ENCODE measurements around the gene FAM83B.
"Not testable (repeated sequence)": the region's sequence is repeated elsewhere in the genome, so short reads cannot be mapped to it uniquely, and the experiment has no call there.

FAM83B gene, protein sequence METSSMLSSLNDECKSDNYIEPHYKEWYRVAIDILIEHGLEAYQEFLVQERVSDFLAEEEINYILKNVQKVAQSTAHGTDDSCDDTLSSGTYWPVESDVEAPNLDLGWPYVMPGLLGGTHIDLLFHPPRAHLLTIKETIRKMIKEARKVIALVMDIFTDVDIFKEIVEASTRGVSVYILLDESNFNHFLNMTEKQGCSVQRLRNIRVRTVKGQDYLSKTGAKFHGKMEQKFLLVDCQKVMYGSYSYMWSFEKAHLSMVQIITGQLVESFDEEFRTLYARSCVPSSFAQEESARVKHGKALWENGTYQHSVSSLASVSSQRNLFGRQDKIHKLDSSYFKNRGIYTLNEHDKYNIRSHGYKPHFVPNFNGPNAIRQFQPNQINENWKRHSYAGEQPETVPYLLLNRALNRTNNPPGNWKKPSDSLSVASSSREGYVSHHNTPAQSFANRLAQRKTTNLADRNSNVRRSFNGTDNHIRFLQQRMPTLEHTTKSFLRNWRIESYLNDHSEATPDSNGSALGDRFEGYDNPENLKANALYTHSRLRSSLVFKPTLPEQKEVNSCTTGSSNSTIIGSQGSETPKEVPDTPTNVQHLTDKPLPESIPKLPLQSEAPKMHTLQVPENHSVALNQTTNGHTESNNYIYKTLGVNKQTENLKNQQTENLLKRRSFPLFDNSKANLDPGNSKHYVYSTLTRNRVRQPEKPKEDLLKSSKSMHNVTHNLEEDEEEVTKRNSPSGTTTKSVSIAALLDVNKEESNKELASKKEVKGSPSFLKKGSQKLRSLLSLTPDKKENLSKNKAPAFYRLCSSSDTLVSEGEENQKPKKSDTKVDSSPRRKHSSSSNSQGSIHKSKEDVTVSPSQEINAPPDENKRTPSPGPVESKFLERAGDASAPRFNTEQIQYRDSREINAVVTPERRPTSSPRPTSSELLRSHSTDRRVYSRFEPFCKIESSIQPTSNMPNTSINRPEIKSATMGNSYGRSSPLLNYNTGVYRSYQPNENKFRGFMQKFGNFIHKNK

DNA sequence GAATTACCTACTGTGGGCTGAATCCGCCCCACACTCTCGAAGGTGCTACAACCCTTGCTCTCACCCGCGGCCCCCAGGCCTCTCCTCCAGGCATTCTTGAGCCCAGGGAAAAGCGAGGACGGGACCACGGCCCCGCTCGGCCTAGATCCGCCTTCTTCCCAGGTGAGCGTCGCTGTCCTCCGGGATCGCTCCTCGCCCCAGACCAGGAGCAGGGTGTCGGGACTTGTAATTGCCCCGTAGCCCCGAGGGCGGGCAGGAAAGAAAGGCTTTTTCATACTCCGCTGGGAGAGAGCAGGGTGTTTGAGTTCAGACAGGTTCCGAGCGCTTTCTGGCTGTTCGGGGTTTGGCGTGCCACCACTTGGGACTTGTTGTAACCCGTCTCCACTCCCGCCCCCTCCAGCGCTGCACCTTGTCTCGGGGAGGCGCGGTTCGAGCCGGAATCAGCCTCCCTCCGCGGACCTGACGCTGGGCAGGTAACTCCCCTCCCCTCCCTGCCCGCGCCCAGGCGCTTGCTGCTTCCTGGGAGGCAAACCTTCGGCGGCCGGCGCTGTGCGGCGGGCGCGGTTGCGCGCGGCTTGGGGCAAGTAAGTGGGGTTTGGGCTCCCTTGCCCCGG is at the start of gene FAM83B:
Gene FAM83B, plus strand, starts transcription at position 529 of the 614 bp plus-strand sequence. CDS start 23,476 bp downstream, outside the sequence.
- TF ChIP-seq, protein P1, sequence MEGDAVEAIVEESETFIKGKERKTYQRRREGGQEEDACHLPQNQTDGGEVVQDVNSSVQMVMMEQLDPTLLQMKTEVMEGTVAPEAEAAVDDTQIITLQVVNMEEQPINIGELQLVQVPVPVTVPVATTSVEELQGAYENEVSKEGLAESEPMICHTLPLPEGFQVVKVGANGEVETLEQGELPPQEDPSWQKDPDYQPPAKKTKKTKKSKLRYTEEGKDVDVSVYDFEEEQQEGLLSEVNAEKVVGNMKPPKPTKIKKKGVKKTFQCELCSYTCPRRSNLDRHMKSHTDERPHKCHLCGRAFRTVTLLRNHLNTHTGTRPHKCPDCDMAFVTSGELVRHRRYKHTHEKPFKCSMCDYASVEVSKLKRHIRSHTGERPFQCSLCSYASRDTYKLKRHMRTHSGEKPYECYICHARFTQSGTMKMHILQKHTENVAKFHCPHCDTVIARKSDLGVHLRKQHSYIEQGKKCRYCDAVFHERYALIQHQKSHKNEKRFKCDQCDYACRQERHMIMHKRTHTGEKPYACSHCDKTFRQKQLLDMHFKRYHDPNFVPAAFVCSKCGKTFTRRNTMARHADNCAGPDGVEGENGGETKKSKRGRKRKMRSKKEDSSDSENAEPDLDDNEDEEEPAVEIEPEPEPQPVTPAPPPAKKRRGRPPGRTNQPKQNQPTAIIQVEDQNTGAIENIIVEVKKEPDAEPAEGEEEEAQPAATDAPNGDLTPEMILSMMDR (IDR thresholded peaks at IDR 0.05; ENCODE audit: control insufficient read depth, insufficient read depth, low read depth, low read length, missing control alignments), result no peak
- DNase-seq (ENCODE audit: low read depth), result no peak
- peak within 1 kb of the TSS; percentile 55 for H3K4me3 ChIP-seq (ENCODE audit: control insufficient read depth, low read depth, low read length)

DNA sequence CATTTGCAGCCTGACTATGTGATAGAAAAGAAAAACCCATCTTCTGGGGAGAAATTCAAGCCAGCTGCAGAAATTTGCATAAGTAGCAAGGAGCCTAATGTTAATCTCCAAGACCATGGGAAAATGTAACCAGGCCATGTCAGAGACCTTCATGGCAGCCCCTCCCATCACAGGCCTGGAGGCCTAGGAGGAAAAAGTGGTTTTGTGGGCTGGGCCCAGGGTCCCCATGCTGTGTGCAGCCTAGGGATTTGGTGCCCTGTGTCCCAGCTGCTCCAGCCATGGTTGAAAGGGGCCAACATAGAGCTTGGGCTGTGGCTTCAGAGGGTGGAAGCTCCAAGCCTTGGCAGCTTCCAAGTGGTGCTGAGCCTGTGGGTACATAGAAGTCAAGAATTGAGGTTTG is 49.7 kb upstream of the FAM83B start:
- H3K4me3 ChIP-seq (ENCODE audit: control insufficient read depth, low read depth, low read length); DNase-seq (ENCODE audit: low read depth): not testable (repeated sequence)

DNA sequence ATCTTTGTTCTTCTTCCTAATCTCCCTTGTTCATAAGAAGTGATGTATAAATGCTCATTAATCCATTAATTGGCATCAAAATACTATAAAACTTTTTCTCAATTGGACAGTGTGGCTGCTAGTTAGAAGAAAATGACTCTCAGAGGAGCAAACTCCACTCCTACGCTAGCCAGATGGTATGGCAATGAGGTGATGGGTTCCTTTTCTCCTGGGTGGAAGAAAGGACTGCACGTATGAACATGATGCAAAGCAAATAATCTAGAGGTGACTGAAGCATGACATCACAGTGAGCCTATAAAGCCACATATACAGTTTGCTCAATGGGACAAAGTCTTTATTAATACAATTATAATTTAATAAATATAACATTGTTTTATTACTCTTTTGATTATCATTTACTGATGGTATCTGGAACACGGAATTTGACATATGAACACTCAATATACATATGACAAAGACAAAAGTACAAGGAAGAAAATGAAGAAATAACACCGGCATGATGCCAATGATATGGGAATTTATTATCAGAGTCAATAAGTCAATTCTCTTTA is 46.4 kb upstream of the FAM83B start:
- TF ChIP-seq, protein P1 (IDR thresholded peaks at IDR 0.05; ENCODE audit: control insufficient read depth, insufficient read depth, low read depth, low read length, missing control alignments), result no peak
- DNase-seq (ENCODE audit: low read depth), result no peak

DNA sequence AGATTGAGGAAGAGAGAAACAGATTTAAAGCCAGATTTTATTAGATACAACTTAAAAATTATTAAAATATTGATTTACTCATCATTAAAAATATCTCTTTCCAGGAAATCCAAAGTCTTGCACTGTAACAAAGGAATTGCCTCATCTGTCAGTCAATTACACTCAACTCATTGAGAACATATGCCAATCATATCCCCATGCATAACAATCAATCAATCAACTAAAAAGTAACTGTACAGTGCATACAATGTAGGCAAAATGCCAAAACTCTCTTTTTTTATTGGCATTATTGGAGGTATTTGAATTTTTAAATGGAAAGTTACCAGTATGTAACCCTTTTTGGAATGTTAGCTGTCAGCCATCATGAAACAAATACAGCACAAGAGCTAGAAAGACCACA is 45.3 kb upstream of the FAM83B start:
- H3K4me3 ChIP-seq (ENCODE audit: control insufficient read depth, low read depth, low read length), result no peak overlapping the region
- DNase-seq (ENCODE audit: low read depth), result no peak
- TF ChIP-seq, protein P1 (IDR thresholded peaks at IDR 0.05; ENCODE audit: control insufficient read depth, insufficient read depth, low read depth, low read length, missing control alignments), result no peak

More for the DNA sequence above, 46.4 kb upstream of the FAM83B start:
- H3K4me3 ChIP-seq (ENCODE audit: control insufficient read depth, low read depth, low read length), result no peak overlapping the region

DNA sequence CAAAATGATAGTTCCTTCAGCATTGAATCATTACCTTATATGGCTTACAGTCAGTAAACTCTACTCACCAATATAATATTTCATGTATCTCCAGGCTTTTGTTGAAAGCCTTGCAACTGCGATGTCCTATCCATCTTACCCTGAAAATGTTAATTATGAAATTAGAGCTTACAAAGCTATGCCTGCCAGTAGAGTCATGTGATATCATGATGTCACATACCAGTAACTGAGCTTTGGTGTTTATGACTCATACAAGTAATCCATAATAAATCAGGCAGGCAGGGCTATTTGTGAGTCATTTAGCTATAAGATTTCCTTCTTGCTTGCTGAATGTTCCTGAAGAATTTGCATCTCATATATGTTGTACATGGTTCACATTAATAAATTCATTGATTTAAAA is 44.9 kb upstream of the FAM83B start:
- H3K4me3 ChIP-seq (ENCODE audit: control insufficient read depth, low read depth, low read length), result no peak overlapping the region
- peak; percentile 21 for DNase-seq (ENCODE audit: low read depth)
- TF ChIP-seq, protein P1 (IDR thresholded peaks at IDR 0.05; ENCODE audit: control insufficient read depth, insufficient read depth, low read depth, low read length, missing control alignments), result no peak

DNA sequence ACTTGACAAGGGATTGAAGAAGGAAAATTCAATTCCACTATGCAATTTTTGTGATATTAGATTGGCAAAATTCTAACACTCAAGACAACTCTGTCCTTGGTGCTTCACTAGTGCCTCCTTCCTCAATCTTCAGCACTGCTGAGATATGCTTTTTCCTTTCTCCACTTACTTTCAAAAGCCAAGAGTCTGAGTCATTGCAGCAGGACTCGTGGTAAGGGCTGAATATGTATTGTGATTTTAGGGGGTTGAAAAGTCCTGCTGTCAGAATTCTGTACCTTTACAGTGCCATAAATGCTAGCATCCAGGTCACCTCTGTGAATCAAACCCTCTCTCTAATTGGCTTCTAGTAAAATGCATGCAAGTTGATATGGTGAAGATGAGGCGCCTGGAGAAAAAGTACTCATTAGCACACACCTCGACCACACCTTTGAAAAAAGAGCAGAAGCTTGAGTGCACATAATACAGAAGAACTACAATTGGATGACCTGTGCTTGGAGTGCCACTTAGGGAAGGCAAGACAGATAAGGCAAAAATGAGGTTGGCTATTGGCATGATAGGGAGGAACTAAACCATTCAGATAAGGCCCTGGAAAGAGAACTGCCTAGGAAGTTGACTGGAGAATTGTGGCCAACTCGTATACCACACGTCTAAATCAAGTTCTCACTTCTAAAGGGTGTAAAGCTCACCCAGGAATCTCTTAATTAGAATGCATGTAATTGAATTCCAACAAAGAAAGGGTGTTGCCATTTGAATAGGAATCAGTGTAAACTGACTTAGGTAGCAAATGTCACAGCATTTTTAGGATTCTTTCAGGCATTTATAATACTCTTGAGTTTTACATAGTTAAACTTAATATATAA is 43.6 kb upstream of the FAM83B start:
- TF ChIP-seq, protein P1 (IDR thresholded peaks at IDR 0.05; ENCODE audit: control insufficient read depth, insufficient read depth, low read depth, low read length, missing control alignments), result no peak
- H3K4me3 ChIP-seq (ENCODE audit: control insufficient read depth, low read depth, low read length), result no peak overlapping the region
- peak; percentile 18 for DNase-seq (ENCODE audit: low read depth)
